ENCODE results near the gene MPP3.

The MPP3 gene

DNA sequence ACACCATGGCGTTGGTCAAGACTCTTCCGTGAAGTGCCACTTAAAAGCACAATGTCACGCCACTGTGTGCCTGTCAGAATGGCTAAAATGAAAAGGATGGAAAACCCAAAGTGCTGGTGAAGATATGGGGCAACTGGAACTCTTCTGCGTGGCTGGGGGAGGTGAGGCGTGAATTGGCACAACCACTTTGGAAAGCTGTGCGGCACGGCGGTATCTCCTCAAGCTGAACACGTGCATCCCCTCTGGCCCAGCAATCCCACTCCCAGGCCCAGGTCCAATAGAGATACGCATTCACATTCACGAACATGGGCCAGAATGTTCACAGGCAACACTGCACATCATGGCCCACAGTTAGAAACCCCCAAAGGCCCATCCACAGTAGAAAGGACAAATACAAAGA is 63.1 kb downstream of the MPP3 start:
- DNase-seq: no peak

DNA sequence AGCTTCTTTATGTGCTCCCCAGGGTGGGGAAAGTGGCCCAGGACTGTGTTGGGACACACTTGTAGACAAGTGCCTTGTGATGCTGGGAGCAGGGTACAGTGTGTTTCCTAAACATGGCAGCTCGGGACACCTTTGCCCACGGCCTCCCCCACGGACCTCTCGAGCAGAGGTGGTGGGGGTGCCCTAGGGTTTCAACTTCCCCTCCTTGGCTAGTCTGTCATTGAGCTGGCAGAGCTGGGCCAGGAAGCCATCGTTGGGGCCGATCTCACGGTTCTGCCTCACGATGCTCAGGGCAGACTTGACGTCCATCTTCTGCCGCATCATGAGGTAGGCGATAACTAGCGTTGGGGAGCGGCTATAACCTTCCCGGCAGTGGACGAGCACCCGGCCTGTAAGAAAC is 63.5 kb downstream of the MPP3 start:
- DNase-seq: no peak

DNA sequence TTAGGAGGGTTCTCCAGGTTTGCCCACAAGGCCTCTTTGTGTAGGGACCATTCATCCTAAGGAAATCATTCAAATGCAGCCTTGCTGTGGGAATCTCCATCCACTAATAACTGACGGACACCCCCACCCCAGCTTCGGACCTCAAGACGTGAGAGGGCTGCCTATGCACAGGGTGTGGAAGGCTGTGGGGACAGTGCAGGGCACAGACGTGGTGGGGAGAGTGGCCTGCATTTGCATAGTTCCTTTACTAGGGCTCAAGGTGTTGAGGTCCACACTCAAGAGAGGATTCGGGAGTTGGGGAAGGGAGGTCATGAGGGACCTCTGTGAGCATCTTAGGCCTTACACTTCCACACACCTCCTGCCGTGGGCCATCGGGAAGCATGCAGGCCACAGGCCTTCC is 64.0 kb downstream of the MPP3 start:
- DNase-seq: no peak

DNA sequence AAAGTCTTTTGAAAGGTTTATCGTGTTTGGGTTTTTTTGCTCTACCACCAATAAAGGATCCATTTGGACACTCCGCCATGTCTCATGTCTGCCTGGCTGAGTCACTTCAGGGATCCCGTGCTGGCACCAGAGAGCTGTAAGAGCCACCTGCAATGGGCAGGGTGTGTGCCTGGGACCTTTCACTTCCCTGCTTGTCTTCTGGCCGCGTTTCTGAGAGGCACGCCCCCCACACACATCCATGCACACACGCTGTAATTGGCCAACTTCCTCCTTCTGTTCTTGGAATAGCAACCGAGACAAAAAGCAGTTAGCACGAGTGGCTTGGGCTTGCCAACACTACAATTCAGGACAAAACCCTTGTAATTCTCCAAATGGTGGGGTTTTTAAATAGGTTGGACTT is 64.6 kb downstream of the MPP3 start:
- no peak for DNase-seq

DNA sequence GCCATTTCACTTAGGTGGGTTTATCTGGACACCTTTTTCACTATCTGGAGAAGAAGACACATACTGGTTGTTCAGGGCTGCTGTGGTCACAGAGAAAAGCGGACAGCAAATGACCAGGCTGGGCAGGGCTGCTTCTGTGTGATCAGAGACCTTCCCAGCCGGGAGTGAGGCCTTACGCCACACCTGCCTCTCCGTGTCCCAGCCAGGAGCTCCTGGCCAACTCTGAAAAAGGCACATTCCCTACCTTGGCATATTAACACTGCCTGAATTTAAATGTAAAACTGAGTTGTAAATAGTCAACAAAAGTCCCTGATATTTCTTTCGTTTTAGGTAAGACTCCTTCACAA is 65.3 kb downstream of the MPP3 start:
- no peak for DNase-seq

DNA sequence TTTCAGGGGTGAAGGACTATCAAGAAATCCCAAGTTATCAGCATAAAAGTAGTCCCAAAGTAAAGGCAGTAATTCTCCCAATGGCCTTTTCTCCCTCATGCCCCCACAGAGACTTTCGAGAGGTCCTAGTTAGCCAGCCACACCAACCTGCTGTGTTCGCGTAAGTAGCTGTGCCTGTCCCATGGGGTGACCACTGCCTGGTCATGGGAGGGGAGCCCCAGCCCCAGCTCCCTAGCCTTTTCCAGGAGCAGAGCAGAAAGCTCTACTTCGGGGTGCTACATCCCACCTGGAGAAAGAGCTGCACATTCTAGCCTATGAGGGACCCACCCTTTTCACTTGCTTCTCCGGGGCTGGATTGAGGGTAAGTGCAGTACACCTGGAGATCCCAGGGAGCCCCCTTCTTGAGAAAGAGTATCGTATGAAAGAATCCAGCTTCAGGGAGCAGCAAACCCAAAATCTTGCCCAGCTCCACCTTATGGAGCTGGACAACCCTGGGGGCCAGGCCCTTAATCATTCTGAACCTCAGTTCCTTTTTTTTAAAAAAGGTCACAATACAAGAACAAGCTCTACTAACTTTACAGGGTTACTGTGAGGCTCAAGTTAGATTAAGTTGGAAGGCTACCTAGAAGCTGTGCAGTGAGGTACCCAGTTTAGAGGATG is 65.8 kb downstream of the MPP3 start:
- DNase-seq: no peak

DNA sequence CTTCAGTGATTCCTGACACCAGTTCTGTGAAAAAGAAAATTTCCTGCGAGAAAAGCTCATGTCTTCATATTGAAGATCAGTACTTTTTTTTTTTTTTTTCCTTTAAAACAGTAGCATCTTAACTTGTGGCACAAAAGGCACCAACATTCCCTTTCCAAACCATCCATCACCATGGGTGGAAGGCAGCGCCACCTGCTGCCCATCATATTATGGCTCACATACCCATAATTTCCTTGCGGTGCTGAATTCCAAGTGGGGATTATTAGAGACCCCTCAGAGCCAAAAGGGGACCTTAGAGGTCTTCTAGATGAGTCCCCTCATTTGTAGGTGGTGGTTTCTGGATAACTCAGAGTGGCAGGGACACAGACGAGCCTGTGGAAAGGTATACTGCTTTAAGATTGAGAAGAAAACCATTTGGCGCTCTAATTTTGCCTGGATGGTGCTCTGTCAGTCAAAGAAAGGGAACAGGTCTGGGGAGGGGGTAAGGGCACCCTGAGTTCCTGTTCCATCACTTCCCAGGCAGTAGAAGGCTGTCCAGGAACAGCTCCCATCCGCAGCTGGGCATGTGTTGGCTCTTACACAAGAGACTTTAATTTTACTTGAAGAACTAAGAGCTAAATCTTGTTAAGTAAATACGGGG is 66.4 kb downstream of the MPP3 start:
- peak; percentile 45 for DNase-seq

DNA sequence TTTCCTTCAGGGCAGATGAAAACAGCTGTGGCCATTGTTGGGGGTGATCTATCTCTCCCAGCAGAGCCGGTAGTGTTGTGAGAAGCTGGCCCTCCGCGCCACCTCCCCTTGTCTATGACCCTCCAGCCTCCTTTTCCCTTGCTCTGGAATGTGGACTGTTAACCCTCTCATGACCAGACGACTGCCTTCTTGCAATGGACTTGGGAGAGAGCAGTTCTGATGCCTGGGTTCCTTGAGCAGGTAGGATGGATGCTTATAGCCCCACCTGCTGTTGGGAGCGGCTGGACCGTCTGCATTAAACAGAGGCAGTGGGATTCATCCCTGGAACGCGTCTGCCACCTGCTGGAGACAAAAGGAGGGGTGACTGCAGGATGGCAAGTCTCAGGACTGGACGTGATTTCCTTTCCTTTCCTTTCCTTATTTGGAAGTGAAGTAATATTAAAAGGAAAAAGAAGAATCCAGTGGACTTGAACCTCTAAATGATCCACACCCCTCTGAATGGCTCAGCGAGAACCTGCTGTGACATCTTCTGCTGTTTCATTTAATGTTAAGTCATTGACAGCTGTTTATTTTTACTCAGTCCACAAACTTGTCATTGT is 72.6 kb downstream of the MPP3 start:
- DNase-seq: peak; percentile 75

DNA sequence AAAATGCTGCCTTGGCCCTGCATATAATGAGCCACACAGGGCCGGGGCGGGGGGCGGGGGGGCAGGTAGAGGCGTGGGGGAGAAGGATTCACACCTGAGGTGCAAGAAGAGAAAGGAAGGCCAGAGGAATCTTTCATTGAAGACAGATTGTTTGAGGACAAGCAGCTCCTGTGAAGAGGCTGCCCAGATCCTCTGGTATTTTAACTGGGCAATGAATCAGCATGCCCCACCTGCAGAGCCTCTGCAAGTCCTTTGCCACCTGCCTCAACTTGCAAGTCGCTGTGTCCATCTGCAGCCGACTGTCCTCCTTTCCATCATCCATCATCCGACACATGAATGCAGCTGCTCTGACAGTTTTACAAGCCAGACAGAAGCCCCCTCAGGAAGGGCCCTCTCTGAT is 73.1 kb downstream of the MPP3 start:
- DNase-seq: no peak

DNA sequence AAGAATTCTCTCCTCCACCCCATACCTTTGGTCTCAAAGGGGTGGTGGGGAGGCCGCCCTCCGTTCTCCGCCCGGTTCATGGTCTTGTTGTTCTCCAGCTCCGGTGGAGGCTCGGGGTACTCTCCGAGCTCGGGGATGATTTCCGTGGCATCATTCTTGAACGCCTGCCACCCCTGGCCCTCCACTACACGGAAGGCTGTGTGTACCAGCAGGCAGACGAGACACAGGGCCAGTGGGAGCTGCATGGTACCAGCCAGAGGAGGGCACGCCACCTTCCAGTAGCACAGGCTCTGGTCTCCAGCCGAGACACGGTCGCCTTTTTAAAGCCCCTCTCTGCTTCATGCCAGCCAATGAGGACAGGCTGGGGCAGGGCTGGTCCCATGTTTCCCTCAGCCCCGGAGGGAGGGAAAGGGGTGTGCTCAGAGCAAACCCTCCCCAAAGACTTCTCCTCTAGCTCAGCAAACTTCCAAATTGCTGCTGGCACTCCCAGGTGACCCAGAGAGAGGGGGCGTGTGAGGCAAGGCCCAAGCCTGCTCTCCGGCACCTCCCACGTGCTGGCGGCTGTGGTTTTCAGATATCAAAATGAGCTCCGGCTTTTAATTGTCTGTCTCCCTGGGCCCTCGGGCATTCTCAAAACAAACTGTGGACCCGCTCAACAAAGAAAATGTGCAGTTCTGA is 74.3 kb downstream of the MPP3 start, which contains the start of gene SOST:
Gene SOST, minus strand, starts transcription at position 295 of the 678 bp plus-strand sequence. Its CDS starts 50 bp downstream, at position 245.
- DNase-seq: no peak

DNA sequence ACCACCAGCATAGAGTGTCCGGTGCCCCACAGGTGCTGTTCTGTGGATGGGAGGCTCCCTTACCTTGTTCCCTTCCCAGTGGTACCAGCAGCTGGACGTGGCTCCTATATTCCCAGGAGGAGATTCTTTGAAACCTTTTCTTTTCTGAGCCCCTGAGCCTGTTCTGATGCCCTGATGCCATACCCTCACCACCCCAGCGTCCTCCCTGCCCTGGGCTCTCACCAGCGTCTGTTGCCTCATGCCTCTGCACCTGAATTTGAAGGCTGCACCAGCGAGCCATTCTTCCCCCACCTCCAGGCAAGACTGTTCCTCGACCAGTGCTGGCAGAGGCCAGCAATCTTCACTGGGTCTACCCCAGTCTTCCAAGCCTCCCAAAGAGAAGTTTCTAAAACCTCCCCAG is 74.9 kb downstream of the MPP3 start:
- no peak for DNase-seq

DNA sequence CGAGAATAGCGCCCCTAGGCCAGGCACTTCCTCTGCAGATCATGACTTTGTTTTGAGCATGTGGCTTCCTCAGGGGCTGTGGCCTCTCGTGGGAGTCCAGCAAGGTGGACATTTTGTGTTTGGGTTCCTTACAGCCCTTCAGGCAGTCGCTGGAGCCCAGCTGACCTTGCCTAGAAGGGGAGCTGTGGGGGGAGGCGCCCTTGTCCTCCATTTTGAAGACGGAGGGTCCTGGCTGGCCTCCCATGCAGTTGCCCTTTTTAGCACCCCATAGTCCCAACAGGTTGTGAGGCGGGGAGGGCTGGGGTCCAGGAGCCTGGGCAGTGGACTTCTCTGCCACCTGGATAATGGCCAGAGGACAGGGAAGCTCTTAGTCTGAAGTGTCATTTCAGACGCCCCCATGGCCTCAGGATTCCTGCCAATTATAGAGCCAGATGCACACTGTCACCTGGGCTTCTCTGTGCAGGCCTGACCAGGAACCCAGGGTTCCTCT is 75.7 kb downstream of the MPP3 start:
- no peak for DNase-seq

DNA sequence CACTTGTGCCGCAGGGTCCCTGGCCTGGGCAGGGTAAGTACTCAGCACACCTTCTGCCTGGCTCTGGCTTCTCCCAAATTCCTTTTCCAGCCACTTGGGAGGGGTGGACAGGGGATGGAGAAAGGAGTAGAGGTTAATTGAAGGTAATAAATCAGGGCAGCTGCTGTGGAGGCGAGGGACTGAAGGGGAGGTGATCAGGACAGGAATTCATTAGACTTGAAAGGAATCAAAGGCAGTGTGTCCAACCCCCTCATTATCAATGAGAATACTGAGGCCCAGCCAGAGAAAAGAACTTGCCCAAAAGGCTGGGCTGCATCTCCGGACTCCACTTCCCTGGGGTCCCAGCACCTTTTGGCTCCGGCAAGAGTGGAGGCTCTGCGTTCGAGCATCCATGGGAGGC is 76.7 kb downstream of the MPP3 start:
- no peak for DNase-seq

DNA sequence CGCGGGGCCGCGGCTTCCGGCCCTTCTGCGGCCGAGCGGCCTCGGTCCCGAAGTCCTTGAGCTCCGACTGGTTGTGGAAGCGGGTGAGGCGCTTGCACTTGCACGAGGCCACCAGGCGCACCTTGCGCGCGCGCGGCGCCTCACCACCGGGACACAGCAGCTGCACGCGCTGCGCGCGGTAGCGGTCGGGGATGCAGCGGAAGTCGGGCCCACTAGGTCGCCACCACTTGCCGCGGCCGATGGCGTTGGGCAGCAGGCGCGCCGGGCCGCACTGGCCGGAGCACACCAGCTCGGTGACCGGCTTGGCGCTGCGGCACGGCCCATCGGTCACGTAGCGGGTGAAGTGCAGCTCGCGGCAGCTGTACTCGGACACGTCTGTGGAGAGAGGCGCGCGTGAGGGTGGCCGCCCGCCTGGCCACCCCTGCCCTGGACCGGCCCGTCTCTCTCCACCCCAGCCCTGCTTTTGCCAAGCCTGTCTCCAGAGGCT is 77.5 kb downstream of the MPP3 start:
- DNase-seq: no peak

DNA sequence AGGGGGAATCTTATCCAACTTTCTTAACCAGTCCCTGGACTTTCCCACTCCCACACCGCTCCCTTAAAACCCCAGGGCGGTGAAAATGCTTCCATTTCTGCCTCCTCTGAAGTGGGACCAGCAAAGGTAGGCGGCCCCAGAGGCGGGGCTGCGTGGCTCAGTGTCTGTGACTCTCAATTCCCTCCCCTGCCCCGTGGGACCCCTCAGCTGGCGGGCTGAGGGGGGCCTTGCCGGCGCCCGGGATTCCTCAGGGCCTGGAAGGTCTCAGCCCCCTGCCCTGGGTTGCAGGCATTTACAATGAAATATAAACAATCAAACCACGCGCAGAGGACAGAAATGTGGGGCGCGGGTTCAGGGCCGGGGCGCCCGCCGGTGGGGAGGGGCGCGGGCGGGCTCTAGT is 78.0 kb downstream of the MPP3 start:
- no peak for DNase-seq

DNA sequence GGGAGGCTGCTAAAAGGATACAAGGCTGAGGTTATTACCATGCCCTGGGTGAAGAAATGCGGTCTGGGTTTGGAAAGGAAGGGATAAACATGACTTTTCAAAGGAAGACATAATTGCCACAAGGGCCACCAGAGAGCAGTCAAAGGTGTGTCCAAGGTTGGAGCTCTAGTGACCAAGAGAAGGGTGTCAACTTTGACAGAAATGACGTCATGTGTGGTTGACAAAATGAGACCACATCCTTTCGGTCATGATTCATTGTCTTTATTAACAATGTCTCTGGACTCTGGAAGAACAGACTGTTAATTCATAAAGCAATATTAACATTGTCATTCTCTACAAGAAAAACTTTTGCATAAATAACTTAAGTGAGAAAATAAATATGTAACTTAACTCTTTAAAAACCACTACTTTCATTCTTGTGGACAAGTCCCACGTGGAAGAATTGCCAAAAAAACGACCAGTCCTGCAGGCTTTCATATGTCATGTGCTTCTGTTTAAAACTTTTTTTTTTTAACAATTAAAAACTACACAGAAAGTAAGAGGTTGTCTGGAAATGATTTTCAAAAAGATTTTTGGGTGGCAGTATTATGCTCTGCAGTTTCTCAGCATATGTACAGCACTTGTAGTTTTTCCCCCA is 79.3 kb downstream of the MPP3 start:
- no peak for DNase-seq

All from NCI-H1105 (cell line).